Peyer's patch (tissue), 4 donors: ENCODE results near the gene STARD9.

Source experiments
- POLR2A ChIP-seq, 2 donors: fragments of 450-650 bp; IDR thresholded peaks; one replicate each; pipeline ENCODE4 v1.5.1; 2017; ENCODE audit warnings: antibody characterized with exemption in 2 of 2, mild to moderate bottlenecking in 2 of 2, moderate library complexity in 2 of 2
- TF ChIP-seq, protein P1 (sequence below), 6 experiments: fragments of 450-650 bp in 4 of 6; fragments of 200-600 bp in 2 of 6; sonication (generic) in 1 of 6; IDR thresholded peaks; one replicate each; pipeline ENCODE4 v1.5.1; 2017 to 2019; ENCODE audit warnings: antibody characterized with exemption in 6 of 6, mild to moderate bottlenecking in 3 of 6, moderate library complexity in 1 of 6

GRCh38 chr15:42742149-42742548 is 166.7 kb downstream of the STARD9 start:
- TF ChIP-seq, protein P1, sequence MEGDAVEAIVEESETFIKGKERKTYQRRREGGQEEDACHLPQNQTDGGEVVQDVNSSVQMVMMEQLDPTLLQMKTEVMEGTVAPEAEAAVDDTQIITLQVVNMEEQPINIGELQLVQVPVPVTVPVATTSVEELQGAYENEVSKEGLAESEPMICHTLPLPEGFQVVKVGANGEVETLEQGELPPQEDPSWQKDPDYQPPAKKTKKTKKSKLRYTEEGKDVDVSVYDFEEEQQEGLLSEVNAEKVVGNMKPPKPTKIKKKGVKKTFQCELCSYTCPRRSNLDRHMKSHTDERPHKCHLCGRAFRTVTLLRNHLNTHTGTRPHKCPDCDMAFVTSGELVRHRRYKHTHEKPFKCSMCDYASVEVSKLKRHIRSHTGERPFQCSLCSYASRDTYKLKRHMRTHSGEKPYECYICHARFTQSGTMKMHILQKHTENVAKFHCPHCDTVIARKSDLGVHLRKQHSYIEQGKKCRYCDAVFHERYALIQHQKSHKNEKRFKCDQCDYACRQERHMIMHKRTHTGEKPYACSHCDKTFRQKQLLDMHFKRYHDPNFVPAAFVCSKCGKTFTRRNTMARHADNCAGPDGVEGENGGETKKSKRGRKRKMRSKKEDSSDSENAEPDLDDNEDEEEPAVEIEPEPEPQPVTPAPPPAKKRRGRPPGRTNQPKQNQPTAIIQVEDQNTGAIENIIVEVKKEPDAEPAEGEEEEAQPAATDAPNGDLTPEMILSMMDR (IDR thresholded peaks at IDR 0.05): no peak
- TF ChIP-seq POLR2A (IDR thresholded peaks at IDR 0.05): no peak
